ENCODE results near the gene LRRC37B.
A peak's percentile ranks its signal among the peaks of the same experiment; 100 is the strongest.
"Not testable (repeated sequence)": the region's sequence is repeated elsewhere in the genome, so short reads cannot be mapped to it uniquely, and the experiment has no call there.

Gene LRRC37B

GRCh38 chr17:32066863-32067642, 59.9 kb downstream of the LRRC37B start:
- TF ChIP-seq, protein P1, sequence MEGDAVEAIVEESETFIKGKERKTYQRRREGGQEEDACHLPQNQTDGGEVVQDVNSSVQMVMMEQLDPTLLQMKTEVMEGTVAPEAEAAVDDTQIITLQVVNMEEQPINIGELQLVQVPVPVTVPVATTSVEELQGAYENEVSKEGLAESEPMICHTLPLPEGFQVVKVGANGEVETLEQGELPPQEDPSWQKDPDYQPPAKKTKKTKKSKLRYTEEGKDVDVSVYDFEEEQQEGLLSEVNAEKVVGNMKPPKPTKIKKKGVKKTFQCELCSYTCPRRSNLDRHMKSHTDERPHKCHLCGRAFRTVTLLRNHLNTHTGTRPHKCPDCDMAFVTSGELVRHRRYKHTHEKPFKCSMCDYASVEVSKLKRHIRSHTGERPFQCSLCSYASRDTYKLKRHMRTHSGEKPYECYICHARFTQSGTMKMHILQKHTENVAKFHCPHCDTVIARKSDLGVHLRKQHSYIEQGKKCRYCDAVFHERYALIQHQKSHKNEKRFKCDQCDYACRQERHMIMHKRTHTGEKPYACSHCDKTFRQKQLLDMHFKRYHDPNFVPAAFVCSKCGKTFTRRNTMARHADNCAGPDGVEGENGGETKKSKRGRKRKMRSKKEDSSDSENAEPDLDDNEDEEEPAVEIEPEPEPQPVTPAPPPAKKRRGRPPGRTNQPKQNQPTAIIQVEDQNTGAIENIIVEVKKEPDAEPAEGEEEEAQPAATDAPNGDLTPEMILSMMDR (IDR thresholded peaks at IDR 0.05; ENCODE audit: low read depth, low read length) = peak; percentile 2

DNA sequence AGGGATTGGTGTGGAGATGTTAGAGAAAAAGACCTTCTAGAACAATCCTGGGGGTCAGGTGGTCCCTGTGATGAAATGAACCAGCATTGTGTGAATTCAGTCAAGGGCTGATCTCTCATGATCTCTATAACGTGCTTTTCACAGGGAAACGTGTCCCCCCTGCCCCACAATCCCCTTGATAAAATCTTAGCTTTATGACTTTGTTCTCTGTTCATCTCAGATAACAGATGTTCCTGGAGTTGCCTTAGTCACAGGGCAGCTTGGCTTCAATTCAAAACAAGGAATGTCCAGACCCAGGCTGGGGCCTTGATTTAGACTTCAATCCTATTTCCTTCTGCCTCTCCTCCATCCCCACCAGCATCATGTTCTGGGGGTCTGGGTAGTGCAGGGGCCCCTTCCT, 61.9 kb downstream of the LRRC37B start:
- not testable (repeated sequence) for DNase-seq (ENCODE audit: extremely low read depth, low read depth)

More at GRCh38 chr17:32066863-32067642, 59.9 kb downstream of the LRRC37B start:
- DNase-seq (ENCODE audit: extremely low read depth, low read depth) = not testable (repeated sequence)

DNA sequence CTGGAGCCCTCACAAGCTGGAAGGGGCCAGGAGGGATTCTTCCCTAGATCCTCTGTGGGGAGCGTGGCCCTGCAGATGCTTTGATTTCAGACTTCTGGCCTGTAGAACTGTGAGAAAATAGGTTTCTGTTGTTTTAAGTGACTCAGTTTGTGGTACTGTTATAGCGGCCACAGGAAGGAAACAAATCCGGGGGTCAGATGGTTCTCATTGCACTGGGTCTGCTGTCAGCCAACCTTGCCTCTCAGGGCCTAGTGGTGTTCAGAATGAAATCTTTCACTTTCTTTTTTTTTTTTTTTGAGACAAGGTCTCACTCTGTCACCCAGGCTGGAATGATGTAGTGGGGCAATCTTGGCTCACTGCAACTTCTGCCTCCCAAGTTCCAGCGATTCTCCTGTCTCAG, 64.8 kb downstream of the LRRC37B start:
- DNase-seq (ENCODE audit: extremely low read depth, low read depth) = not testable (repeated sequence)

- not testable (repeated sequence) for DNase-seq (ENCODE audit: extremely low read depth, low read depth)
Observed at GRCh38 chr17:32073131-32073530, 65.9 kb downstream of the LRRC37B start.

- DNase-seq (ENCODE audit: extremely low read depth, low read depth) = peak; percentile 14
Observed at GRCh38 chr17:32079753-32080152, 72.6 kb downstream of the LRRC37B start.

- not testable (repeated sequence) for DNase-seq (ENCODE audit: extremely low read depth, low read depth)
Observed at GRCh38 chr17:32083550-32083979, 76.4 kb downstream of the LRRC37B start.

DNA sequence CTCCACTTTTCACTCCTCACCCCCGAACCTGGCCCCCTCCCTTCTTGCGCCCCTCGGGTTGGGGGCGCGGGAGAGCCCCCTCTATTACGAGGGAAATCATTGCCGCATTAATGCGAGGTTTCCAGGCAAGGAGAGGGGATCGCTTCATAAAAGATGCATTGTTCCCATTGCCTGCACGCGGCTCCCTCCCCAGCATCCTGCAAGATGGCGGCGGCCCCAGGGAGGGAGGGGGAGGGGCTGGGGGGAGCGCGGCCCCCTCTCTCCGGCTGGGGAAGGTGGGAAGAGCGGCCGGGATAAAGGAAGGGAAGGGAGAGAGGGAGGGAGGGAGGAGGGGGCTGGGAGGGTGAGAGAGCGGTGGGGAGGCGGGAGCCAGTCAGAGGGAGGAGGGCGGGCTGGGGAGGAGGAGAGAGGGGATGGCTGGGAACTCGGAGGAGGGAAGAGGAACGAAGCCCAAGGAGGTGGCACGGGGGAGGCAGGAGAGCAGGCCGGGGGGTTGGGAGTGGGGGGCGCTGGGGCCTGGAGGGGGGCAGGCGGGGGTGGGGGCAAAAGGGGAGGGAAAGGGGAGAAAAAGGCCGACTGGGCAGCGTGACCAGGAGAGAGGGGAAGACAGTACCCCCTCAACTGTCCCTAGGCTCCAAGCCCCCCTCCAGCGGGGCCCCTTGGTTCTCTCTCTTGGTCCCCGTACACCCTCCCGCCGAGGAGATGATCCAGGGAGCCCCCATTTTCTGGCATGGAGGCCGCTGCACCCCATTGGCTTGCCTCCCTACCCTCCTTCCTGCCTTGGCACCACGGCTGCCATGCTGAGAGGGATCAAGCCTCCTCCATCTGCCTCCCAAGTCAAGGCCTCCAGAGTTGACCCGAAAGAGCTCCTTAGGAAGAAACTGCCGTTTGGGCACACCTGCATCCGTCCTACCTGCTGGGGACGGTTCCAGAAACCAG, 77.1 kb downstream of the LRRC37B start:
- peak; percentile 3 for DNase-seq (ENCODE audit: extremely low read depth, low read depth)

GRCh38 chr17:32084942-32085829, 78.0 kb downstream of the LRRC37B start:
- not testable (repeated sequence) for DNase-seq (ENCODE audit: extremely low read depth, low read depth)

- not testable (repeated sequence) for DNase-seq (ENCODE audit: extremely low read depth, low read depth)
Observed at GRCh38 chr17:32086833-32087232, 79.7 kb downstream of the LRRC37B start.

- DNase-seq (ENCODE audit: extremely low read depth, low read depth) = not testable (repeated sequence)
Observed at GRCh38 chr17:32092062-32092461, 84.9 kb downstream of the LRRC37B start.

- no peak for DNase-seq (ENCODE audit: extremely low read depth, low read depth)
- TF ChIP-seq, protein P1 (IDR thresholded peaks at IDR 0.05; ENCODE audit: low read depth, low read length) = no peak
Observed at GRCh38 chr17:32099686-32100085, 92.5 kb downstream of the LRRC37B start.

- not testable (repeated sequence) for DNase-seq (ENCODE audit: extremely low read depth, low read depth)
Observed at GRCh38 chr17:32100323-32100722, 93.1 kb downstream of the LRRC37B start.
